HG03558 (cell line): Measurements from ENCODE around the gene ARMC5.
A peak's percentile ranks its signal among the peaks of the same experiment; 100 is the strongest.

Experiments used
- ATAC-seq: cut with Tn5 transposase; IDR thresholded peaks from one replicate; pipeline ENCODE4 v1.9.1; 2021; ENCODE audit warnings: moderate number of reproducible peaks; ENCODE audit not compliant: unreplicated experiment; ENCODE audit errors: extremely low read depth

ARMC5 gene

DNA sequence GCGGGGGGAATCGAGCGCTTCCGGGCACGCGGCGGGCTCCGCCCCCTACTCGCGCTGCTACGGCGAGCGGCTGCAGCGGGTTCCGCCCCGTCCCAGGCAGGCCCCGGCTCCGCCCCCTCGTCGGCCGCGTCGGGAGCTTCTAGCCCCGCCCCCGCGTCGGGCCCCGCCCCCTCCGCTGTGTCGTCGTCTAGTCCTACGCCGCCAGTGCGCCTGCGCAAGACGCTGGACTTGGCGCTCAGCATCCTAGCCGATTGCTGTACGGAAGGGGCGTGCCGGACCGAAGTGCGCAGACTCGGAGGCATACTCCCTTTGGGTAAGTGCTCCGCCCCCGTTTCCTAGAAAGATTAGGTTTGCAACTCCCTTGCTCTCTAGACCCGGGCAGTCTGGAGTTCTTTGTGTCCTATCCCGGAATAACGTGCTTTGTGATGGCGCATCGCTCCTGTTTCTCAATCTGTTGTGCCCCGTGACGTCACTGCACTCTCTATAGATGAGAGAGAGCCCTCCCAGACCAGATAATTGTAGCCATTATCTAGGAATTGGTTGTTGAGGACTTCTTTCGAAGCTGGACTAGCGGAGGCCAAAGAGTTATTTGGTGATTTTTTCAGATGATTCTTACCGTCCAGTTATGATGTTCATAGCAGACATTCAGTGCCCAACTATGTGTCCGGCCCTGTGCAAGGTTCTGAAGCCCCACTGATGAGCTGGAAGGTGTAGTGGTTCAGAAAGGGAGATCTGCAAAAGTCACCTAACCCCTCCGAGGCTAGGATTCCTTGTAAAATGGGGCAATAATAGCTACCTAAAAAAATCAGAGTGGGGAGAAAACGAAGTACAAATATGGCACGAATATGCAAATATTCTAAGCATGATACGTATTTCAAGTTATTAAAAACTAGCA, 633 bp downstream of the ARMC5 start:
- ATAC-seq, result peak; percentile 39

DNA sequence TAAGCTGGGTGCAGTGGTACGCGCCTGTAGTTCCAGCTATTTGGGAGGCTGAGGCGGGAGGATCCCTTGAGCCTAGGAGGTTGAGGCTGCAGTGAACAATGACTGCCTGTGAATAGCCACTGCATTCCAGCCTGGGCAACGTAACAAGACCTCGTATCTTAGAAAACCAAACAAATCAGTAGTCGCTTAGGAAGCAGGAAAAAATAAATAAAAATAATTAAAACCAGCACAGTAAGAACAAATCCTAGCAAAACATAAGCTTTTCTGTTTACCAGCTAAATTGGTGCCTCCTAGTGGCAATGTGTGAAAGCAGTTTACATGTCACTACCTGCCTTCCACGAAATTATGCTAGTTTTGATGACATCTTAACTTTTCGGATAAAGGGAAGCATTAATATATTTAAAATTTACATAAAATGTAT, 1.3 kb downstream of the ARMC5 start:
- ATAC-seq, result no peak

DNA sequence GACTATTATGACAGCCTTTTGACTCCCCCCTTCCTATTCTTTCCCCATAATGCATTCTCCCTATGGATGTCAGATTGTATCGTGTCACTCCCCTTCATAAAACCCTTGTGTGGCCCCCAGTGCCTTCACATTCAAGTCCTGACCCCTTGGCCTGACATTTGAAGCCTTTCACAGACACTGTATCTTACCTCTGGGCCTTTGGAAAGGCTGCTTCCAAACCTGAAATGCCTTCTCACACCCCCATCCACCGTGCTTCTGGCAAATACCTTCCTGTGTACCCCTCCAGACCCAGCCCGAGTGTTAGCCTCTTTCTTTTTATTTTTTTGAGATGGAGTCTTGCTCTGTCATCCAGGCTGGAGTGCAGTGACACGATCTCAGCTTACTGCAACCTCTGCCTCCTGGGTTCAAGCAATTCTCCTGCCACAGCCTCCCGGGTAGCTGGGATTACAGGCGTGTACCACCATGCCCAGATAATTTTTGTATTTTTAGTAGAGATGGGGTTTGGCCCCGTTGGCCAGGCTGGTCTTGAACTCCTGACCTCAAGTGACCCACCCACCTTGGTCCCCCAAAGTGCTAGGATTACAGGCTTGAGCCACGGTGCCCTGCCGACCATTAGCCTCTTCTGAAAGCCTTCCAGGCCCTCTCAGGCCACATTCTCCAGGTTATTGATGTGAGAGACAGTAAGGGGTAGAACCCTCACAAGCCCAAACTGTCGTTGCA, 2.1 kb downstream of the ARMC5 start:
- no peak for ATAC-seq

DNA sequence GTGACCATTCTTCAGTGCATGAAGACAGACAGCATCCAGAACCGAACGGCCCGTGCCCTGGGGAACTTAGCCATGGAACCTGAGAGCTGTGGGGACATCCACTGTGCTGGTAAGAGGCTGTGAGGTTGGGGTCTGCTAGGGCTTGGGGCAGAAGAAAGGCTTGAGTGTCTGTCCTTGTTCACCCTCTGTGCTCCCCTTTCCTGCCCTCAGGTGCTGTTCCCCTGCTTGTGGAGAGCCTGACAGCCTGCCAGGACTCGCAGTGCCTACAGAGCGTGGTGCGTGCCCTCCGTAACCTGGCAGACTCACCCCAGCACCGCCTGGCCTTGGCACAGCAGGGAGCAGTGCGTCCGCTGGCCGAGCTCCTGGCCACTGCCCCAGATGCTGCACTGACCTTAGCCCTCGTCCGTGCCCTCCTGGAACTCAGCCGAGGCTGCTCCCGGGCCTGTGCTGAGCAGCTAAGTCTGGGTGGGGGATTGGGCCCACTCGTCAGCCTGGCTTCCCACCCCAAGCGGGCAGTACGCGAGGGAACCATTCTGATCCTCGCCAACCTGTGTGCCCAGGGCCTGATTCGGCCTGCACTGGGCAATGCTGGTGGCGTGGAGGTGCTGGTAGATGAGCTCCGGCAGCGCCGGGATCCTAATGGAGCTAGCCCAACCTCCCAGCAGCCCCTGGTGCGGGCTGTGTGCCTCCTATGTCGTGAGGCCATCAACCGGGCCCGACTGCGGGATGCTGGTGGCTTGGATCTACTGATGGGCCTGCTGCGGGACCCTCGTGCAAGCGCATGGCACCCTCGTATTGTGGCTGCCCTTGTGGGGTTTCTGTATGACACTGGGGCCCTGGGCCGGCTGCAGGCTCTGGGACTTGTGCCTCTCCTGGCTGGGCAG, 2.9 kb downstream of the ARMC5 start:
- no peak for ATAC-seq

GRCh38 chr16:31464348-31464769, 5.1 kb downstream of the ARMC5 start:
- no peak for ATAC-seq

DNA sequence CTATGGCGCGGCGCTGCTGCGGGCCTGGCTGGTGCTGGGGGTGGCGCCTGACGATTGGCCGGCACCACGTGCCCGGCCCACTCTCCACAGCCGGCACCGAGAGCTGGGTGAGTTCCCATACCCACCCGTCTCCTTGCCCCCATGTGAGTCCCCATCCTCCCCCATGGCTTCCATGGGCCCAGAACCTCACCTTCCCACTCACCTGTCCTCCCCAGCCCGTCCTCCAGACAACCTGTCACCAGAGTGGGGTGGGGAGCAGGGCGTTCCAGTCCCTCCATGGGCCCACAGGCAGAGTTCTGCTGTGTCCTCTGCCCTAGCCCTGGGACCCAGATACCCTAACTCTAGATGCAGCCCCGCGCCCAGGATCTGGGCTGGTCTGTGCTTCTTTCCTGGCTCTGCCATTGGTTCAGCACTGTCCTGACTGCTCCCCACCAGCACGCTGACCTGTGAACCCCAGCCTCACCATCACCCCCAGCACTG, 5.5 kb downstream of the ARMC5 start:
- no peak for ATAC-seq

- no peak for ATAC-seq
Measured at GRCh38 chr16:31465788-31466370, 6.6 kb downstream of the ARMC5 start.

DNA sequence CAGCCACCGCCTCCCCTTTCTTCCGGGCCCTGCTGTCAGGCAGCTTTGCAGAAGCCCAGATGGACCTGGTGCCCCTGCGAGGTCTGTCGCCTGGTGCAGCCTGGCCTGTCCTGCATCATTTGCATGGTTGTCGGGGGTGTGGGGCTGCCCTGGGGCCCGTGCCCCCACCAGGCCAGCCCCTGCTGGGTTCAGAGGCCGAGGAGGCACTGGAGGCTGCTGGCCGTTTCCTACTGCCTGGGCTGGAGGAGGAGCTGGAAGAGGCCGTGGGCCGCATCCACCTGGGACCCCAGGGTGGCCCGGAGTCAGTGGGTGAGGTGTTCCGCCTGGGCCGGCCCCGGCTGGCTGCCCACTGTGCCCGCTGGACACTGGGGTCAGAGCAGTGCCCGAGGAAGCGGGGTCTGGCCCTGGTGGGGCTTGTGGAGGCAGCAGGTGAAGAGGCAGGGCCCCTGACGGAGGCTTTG, 7.1 kb downstream of the ARMC5 start:
- ATAC-seq, result no peak

DNA sequence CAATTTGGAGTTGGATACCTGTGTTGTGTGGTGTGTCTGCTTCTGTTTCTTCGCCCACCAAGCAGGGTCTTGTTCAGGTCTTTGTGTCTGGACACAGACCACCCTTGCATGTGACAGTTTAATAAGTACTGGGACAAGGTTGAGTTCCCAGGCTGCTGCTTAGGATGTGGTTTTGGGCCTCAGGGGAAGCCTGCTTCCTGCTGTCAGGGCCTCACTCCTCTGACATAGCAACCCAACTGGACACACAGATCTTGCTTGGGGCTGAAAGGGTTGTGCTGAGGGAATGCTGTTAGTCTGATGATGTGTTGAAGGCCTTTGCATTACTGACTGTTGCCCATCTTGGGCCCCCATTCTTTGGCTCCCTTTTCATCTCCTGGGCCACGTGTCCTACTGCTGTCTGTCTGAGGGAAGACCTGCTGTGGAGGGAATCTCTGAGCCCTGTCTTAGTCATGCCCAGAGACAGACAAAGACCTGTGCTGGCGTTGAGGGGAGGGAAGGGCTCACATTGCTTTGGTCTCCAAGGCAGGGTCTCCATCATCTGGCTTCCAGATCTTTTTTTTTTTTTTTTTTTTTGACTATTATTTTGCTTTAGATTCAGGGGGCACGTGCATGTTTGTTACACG, 8.0 kb downstream of the ARMC5 start:
- no peak for ATAC-seq

DNA sequence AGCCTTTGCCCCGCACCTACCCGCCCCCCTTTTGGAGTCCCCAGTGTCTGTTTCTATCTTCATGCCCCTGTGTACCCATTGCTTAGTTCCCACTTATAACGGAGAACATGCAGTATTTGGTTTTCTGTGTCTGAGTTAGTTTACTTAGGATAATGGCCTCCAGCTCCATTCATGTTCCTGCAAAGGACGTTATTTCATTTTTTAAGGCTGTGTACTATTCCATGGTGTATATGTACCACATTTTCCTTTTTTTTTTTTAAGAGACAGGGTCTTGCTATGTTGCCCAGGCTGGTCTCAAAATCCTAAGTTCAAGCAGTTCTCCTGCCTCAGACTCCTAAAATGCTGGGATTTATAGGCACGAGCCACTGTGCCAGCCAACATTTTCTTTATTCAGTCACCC, 8.6 kb downstream of the ARMC5 start:
- ATAC-seq, result no peak

GRCh38 chr16:31470615-31471014, 11.3 kb downstream of the ARMC5 start:
- no peak for ATAC-seq

DNA sequence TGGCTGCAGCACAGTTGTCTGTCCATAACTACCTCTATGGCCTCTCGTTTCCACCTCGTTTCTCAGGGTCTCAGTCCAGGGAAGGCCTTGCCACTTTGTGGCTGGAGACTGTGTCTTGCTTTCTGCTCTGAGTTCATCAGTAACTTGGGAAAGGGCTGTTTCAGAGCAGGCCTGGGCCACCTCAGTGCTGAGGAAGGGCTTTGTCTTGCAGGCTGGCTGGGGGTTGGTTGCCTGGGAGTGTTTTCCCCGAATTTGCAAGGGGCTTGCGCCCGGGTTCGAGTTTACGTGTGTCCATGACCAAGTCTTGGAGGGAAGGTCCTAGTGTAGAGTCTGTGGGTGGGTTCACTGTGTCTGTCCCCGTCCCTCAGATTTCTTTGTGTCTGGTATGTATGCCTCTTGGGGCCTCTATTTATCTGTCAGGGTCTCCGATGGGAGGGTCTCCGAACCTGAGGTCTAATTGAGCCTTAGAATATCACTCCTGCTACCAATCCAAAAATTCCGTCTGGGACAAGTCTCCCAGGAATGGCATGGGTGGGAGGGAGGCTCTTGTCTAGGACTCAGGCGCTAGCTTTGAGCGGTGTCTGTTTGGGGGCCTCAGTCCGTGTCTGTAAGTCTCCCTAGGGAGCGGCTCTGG, 12.1 kb downstream of the ARMC5 start:
- ATAC-seq, result no peak

GRCh38 chr16:31471875-31472708, 12.8 kb downstream of the ARMC5 start, which contains the start of gene TGFB1I1:
TSS of gene TGFB1I1 (plus strand) at chr16:31472152. CDS start at chr16:31472189, 37 bp downstream.
- no peak for ATAC-seq

DNA sequence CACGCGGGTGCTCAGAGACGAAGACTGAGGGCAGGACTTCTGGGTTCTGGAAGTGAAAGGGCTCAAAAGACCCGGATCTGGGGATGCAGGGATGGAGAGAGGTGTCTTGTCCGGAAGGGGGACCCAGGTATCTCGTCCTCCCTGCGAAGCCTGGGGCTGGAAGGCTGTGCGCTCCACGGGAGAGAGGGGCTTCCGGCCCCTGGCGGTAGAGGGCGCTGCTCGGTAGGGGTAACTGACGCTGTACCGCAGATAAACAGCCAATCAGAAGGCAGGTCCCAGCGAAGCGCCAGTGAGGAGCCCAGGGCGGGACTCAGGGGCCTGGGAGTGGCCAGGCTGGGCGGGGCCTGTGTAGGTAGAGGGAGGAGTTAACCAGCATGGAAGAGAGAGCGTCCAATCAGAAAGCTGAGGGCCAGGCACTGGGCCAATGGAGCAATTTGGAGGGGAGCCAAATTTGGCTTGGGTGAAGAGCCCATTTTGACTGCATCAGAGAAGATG, 13.5 kb downstream of the ARMC5 start:
- ATAC-seq, result no peak

GRCh38 chr16:31473264-31473984, 14.1 kb downstream of the ARMC5 start:
- no peak for ATAC-seq

- ATAC-seq, result no peak
Measured at GRCh38 chr16:31474173-31474714, 14.9 kb downstream of the ARMC5 start.
